Neural crest cell (in vitro differentiated cells): Measurements from ENCODE around the gene SYNDIG1L. TPM values are rescaled to one million over a fixed set of nuclear protein-coding genes. Genes with fewer than 3 reads are reported as not detected.

Experiments
- DNase-seq: peaks from one replicate; pipeline ENCODE4 v3.0.0; 2021; ENCODE audit warnings: low read depth, mixed read lengths, low spot score
- H3K27ac Mint-ChIP-seq: one replicate; pipeline ENCODE4 v1.8.0; 2021; ENCODE audit warnings: mild to moderate bottlenecking, mixed read lengths; ENCODE audit not compliant: unreplicated experiment
- H3K27me3 Mint-ChIP-seq: 2 replicates; pipeline ENCODE4 v1.8.0; 2021; ENCODE audit warnings: low read depth, mild to moderate bottlenecking, mixed read lengths
- H3K36me3 Mint-ChIP-seq: 2 replicates; pipeline ENCODE4 v1.8.0; 2021; ENCODE audit warnings: low read depth, mild to moderate bottlenecking, mixed read lengths
- H3K4me1 Mint-ChIP-seq: 2 replicates; pipeline ENCODE4 v1.8.0; 2021; ENCODE audit warnings: mixed read lengths
- H3K4me3 Mint-ChIP-seq: one replicate; pipeline ENCODE4 v1.8.0; 2021; ENCODE audit warnings: mild to moderate bottlenecking, mixed read lengths
- H3K9me3 Mint-ChIP-seq: 2 replicates; pipeline ENCODE4 v1.8.0; 2021; ENCODE audit warnings: mixed read lengths
- total RNA-seq: library from RNA; stranded (reverse); gene quantifications from 2 replicates; pipeline ENCODE4 v1.2.1, GENCODE V29; 2021
- TF ChIP-seq, protein P1 (sequence below): fragments of 200-600 bp; sonication (generic); conservative IDR thresholded peaks from 2 replicates; pipeline ENCODE4 v1.5.0; 2021; ENCODE audit warnings: antibody characterized with exemption, mild to moderate bottlenecking

SYNDIG1L gene
- total RNA-seq, 1 donor from 2014 or later, result not detected

DNA sequence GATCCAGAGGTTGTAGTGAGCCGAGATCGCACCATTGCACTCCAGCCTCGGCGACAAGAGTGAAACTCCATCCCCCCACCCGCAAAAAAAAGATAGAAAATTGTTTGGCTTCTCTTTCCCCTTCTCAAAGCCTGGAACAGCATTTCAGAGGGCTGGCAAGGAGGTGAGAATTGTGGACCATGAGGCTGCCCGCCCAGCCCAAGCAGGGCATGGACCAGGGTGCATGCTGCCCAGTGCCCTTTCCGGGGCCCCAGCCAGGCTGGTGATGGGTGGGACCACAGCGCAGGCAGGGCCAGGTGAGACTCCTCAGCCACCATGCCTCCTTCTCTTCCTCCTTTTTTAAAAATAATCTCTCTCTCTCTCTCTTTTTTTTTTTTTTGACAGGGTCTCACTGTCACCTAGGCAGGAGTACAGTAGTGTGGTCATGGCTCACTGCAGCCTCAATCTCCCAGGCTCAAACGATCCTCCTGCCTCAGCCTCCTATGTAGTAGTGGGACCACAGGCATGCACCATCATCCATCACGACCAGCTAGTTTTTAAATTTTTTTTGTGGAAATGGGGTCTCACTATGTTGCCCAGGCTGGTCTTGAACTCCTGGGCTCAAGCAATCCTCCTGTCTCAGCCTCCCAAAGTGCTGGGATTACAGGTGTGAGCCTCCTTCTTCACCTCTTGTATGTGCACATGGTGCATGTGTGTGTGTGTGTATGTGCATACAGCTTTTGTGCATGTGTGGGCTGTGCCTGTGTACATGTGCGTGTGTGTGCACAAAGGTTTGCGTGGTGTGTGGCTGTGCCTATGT lies 22.2 kb downstream of the SYNDIG1L start:
- DNase-seq, result no peak
- peaks cover 11% of the 10 kb centered on the region for H3K27me3 Mint-ChIP-seq
- no peaks in the 10 kb centered on the region for H3K9me3 Mint-ChIP-seq
- peaks cover 27% of the 10 kb centered on the region for H3K4me1 Mint-ChIP-seq
- H3K27ac Mint-ChIP-seq, result no peak overlapping the region
- H3K36me3 Mint-ChIP-seq, result no peaks in the 10 kb centered on the region
- no peak overlapping the region for H3K4me3 Mint-ChIP-seq
- TF ChIP-seq, protein P1, sequence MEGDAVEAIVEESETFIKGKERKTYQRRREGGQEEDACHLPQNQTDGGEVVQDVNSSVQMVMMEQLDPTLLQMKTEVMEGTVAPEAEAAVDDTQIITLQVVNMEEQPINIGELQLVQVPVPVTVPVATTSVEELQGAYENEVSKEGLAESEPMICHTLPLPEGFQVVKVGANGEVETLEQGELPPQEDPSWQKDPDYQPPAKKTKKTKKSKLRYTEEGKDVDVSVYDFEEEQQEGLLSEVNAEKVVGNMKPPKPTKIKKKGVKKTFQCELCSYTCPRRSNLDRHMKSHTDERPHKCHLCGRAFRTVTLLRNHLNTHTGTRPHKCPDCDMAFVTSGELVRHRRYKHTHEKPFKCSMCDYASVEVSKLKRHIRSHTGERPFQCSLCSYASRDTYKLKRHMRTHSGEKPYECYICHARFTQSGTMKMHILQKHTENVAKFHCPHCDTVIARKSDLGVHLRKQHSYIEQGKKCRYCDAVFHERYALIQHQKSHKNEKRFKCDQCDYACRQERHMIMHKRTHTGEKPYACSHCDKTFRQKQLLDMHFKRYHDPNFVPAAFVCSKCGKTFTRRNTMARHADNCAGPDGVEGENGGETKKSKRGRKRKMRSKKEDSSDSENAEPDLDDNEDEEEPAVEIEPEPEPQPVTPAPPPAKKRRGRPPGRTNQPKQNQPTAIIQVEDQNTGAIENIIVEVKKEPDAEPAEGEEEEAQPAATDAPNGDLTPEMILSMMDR, result no peak

DNA sequence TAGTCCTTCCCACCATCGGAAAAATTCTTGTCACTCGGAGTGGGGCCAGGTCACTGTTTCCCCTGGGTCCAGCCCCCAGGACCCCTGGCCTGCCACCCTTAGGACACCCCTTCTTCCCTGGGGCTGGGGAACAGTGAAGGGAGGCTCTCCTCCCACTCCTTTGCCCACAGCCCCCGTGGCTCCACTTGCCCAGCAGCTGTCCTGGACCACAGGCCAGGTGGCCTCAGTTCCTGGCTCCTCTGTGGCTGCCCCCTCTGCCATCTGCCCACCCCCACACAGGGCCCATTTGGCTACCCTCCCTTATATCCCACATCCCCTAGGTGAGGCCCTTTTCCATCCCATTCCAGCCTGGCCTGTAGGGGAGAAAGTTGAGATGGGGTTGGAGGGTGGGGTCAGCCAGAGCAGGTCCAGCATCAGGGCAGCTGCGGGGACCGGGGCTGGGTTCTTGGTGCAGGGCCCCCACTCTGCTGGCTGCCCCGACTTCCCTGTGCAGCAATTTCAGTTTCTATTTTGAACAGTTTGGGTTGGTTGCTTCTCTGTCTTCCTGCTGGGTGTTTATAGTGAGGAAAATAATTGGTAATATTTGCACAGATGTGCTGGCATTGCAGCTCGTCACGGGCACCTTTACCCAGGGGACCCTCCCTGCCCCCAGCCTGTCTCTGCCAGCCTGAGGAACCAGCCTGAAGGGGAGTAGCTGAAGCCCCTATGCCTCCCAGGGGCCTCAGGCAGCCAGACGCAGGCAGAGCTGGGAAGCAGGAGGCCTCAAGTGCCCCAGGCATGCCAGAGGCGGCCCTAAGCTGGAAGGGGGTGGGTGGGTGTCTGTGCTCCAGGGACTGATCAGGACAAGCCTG lies 23.4 kb downstream of the SYNDIG1L start:
- Mint-ChIP-seq H3K4me1 (peaks cover 27% of the 10 kb centered on the region), H3K4me3 (no peak overlapping the region), H3K27me3 (peaks cover 11% of the 10 kb centered on the region), H3K36me3 (no peaks in the 10 kb centered on the region), H3K27ac (no peak overlapping the region), H3K9me3 (no peaks in the 10 kb centered on the region)
- no peak for DNase-seq
- TF ChIP-seq, protein P1, result no peak

DNA sequence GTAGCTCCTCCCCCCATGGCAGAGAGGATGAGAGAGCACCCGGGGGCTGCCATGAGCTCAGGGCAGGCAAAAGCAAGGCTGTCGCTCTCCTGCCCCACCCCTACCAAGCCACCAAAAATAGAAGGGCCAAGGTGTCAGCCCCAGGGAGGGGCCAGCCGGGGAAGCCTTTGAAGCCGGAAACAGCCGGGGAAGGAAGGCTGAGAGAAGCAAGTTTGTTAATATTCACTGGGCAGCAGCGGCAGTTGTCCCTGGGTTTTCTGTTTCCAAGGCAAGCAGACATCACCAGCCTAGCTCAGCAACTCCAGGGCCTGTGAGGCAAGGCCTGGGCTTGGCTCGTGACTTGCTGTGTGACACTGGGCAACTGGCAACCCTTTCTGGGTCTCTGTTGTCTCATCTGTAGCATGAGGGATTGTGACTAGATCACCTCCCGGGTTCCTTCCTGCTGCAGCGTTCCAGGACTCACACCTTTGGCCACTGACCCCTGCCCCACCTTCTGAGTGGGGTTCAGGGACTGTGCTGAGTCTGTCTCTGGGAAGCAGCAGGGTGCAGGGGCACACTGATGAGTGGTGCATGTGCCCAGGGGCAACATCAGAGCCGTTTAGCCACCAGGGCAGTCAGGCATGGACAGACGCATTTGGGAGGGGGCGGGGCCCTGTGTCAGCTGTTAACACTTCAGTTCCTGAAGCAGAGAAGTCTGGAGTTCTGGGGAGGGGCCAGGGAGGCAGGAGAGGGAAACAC lies 24.3 kb downstream of the SYNDIG1L start:
- TF ChIP-seq, protein P1, result no peak
- Mint-ChIP-seq H3K4me1 (peaks cover 27% of the 10 kb centered on the region), H3K4me3 (peak overlapping the region; percentile 20), H3K27me3 (peaks cover 15% of the 10 kb centered on the region), H3K9me3 (no peaks in the 10 kb centered on the region), H3K36me3 (no peaks in the 10 kb centered on the region), H3K27ac (no peak overlapping the region)
- DNase-seq, result peak; percentile 14

DNA sequence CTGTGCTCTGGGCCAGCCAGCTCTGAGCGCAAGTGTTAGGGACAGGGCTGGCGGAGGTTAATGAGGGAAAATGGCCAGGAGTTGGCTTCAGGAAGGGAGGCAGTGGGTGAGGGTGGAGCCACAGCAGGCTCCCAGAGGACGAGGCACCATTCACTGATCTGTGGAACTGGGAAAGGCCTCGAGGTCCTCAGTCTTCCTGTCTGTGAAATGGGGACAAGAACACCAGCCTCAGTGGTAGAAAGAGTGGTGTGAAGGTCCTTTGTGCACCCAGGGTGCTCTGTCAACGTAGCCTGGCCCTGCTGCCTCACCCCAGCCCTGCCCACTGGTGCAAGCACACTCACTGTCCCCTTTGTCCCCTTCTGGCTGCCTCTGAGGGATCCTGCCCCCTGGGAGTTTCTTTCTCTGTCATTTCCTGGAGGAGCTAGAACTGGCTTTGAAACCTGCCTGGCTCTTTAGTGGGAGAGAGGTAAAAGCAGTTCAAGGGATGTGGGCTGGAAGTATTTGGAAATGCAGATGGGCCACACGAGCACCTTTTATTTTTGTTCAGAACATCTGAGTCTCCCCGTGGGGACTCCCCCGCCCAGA lies 25.0 kb downstream of the SYNDIG1L start:
- H3K27me3 Mint-ChIP-seq, result peaks cover 19% of the 10 kb centered on the region
- TF ChIP-seq, protein P1, result no peak
- peaks cover 27% of the 10 kb centered on the region for H3K4me1 Mint-ChIP-seq
- DNase-seq, result no peak
- H3K9me3 Mint-ChIP-seq, result no peaks in the 10 kb centered on the region
- H3K27ac Mint-ChIP-seq, result no peak overlapping the region
- H3K36me3 Mint-ChIP-seq, result no peaks in the 10 kb centered on the region
- H3K4me3 Mint-ChIP-seq, result peak overlapping the region; percentile 20
